Endothelial cell of umbilical vein (primary cell): ENCODE measurements around the gene RASGEF1C. TPM values are rescaled to one million over a fixed set of nuclear protein-coding genes. Genes with fewer than 3 reads are reported as not detected.

Experiments used
- BruUV-seq: library from RNA; stranded (reverse); fragments of 400-500 nt; replicated peaks from 2 replicates; lab custom pipeline; 2021; lab: Mats Ljungman, UMichigan
- CTCF ChIA-PET: fragments of 300-600, 350-600 bp; sonication (Branson Sonifier 250); formaldehyde crosslinking; loops from one replicate; lab custom pipeline; 2021; ENCODE audit warnings: antibody characterized with exemption, inconsistent platforms; lab: Charles Lee
- POLR2A ChIA-PET: fragments of 300-600, 350-600 bp; sonication (Branson Sonifier 250); formaldehyde crosslinking; loops from one replicate; lab custom pipeline; 2021; ENCODE audit warnings: antibody characterized with exemption, inconsistent platforms; lab: Charles Lee
- DNase-seq: peaks from one replicate; pipeline ENCODE4 v3.0.0-alpha.2; 2011; ENCODE audit warnings: low read depth, low spot score
- FAIRE-seq: peaks from 2 replicates; lab custom pipeline; 2011; peaks lifted over from hg19 to GRCh38; lab: Jason Lieb, UNC
- H2AFZ ChIP-seq: 2 replicates; pipeline ENCODE4 v1.6.0; 2012; ENCODE audit warnings: low read depth, low read length, control low read depth, inconsistent platforms
- H3K27ac ChIP-seq: 2 replicates; pipeline ENCODE4 v1.5.1; 2011; ENCODE audit warnings: low read depth, mild to moderate bottlenecking, control low read depth, low read length, moderate library complexity; ENCODE audit not compliant: insufficient read depth
- H3K27me3 ChIP-seq, 2 experiments: 2 replicates each; pipeline versions ENCODE4 v1.6.0 to v1.6.1; 2011; ENCODE audit warnings: low read length in 2 of 2, mixed read lengths in 1 of 2; ENCODE audit not compliant: control insufficient read depth in 2 of 2, insufficient read depth in 2 of 2
- H3K36me3 ChIP-seq, 2 experiments: 2 replicates in 1 of 2; 3 replicates in 1 of 2; pipeline ENCODE4 v1.5.1; 2011; ENCODE audit warnings: low read length in 2 of 2, mild to moderate bottlenecking in 1 of 2, moderate library complexity in 1 of 2; ENCODE audit not compliant: control insufficient read depth in 2 of 2, insufficient read depth in 2 of 2; ENCODE audit errors: extremely low read depth in 1 of 2
- H3K4me1 ChIP-seq: 3 replicates; pipeline ENCODE4 v1.5.1; 2011; ENCODE audit warnings: mild to moderate bottlenecking, low read length; ENCODE audit not compliant: control insufficient read depth, insufficient read depth; ENCODE audit errors: extremely low read depth
- H3K4me2 ChIP-seq: 2 replicates; pipeline ENCODE4 v1.6.1; 2011; ENCODE audit warnings: low read length, control low read depth, mixed read lengths; ENCODE audit not compliant: insufficient read depth
- H3K4me3 ChIP-seq, 3 experiments: fragments of 200-600 bp in 1 of 3; sonication (generic), shearing (Covaris generic) in 1 of 3; replicated peaks in 1 of 3; 2 replicates each; pipeline ENCODE4 v1.5.1; 2011 to 2016; ENCODE audit warnings: control low read depth in 3 of 3, low read length in 3 of 3, mild to moderate bottlenecking in 2 of 3, inconsistent platforms in 1 of 3, low read depth in 1 of 3, moderate library complexity in 1 of 3; ENCODE audit not compliant: insufficient read depth in 1 of 3
- H3K79me2 ChIP-seq: 2 replicates; pipeline ENCODE4 v1.6.0; 2012; ENCODE audit warnings: low read length, inconsistent platforms; ENCODE audit not compliant: control insufficient read depth, insufficient read depth
- H3K9ac ChIP-seq: replicated peaks from 2 replicates; pipeline ENCODE3; 2011; ENCODE audit warnings: low read length, control low read depth; ENCODE audit not compliant: insufficient read depth; ENCODE audit errors: extremely low read depth
- H3K9me1 ChIP-seq: replicated peaks from 3 replicates; pipeline ENCODE4 v1.6.0; 2011; ENCODE audit warnings: mild to moderate bottlenecking, low read length; ENCODE audit not compliant: control insufficient read depth, insufficient read depth; ENCODE audit errors: extremely low read depth
- H3K9me3 ChIP-seq: replicated peaks from 2 replicates; pipeline ENCODE4 v1.5.1; 2012; ENCODE audit warnings: low read length, inconsistent platforms; ENCODE audit not compliant: control insufficient read depth, insufficient read depth
- H4K20me1 ChIP-seq: replicated peaks from 2 replicates; pipeline ENCODE3; 2011; ENCODE audit warnings: mild to moderate bottlenecking, low read length; ENCODE audit not compliant: control insufficient read depth, insufficient read depth; ENCODE audit errors: extremely low read depth
- CTCF ChIP-seq, 2 donors: IDR thresholded peaks; 1 replicate in 1 of 2; 2 replicates in 1 of 2; pipeline ENCODE4 v1.5.1; 2011; ENCODE audit warnings: low read length in 2 of 2, mild to moderate bottlenecking in 2 of 2, moderate library complexity in 2 of 2, control low read depth in 1 of 2, inconsistent platforms in 1 of 2, low read depth in 1 of 2; ENCODE audit not compliant: insufficient read depth in 1 of 2; ENCODE audit errors: extremely low read depth in 1 of 2
- GATA2 ChIP-seq: IDR thresholded peaks from 2 replicates; pipeline ENCODE4 v1.7.0; 2011; ENCODE audit warnings: low read depth, mild to moderate bottlenecking, moderate library complexity, mixed read lengths, low read length; ENCODE audit not compliant: insufficient read length, insufficient read depth
- JUN ChIP-seq: IDR thresholded peaks from 2 replicates; pipeline ENCODE4 v1.6.1; 2011; ENCODE audit warnings: borderline replicate concordance, low read depth; ENCODE audit not compliant: insufficient read length, insufficient read depth
- MAX ChIP-seq: IDR thresholded peaks from 2 replicates; pipeline ENCODE4 v1.6.1; 2011; ENCODE audit not compliant: insufficient read depth, insufficient read length
- MYC ChIP-seq: IDR thresholded peaks from one replicate; pipeline ENCODE4 v1.6.1; 2011; ENCODE audit warnings: mild to moderate bottlenecking, low read depth, low read length
- POLR2A ChIP-seq: IDR thresholded peaks from 2 replicates; pipeline ENCODE4 v1.6.1; 2012; ENCODE audit warnings: low read depth, mild to moderate bottlenecking, control low read depth, low read length
- POLR2AphosphoS5 ChIP-seq: IDR thresholded peaks from 2 replicates; pipeline ENCODE4 v1.6.1; 2012; ENCODE audit warnings: low read depth, mild to moderate bottlenecking, control low read depth, low read length, moderate library complexity; ENCODE audit not compliant: insufficient read depth
- dilution Hi-C: fragments of 300-500 bp; cut with MboI; formaldehyde crosslinking; loops from one replicate; pipeline ENCODE4 v1.15.0; 2019; ENCODE audit warnings: low sequenced_read_pairs; ENCODE audit not compliant: extremely low pct_ligation_motif_present
- intact Hi-C: fragments of 100-400 bp; cut with micrococcal nuclease; formaldehyde crosslinking; loops from one replicate; pipeline ENCODE4 v1.10.0; 2022
- polyA plus RNA-seq, 4 experiments: library from polyadenylated mRNA; depleted of rRNA in 3 of 4; stranded (reverse) in 3 of 4; unstranded in 1 of 4; fragments of >200 nt; gene quantifications; 2 replicates each; pipeline versions ENCODE4 v1.2.1 to v1.2.3, GENCODE V29; 2011 to 2012; ENCODE audit warnings: missing spikeins in 1 of 4
- total RNA-seq: library from RNA; stranded (reverse); gene quantifications from 2 replicates; pipeline ENCODE4 v1.2.3, GENCODE V29; 2021

RASGEF1C gene
- total and polyA plus RNA-seq, 2 donors (not counting 3 experiments of a cell fraction or from before 2014, with no cell fraction given): not detected

- Histone ChIP-seq H3K9me3 (no peaks in the 10 kb centered on the region), H3K79me2 (no peaks in the 10 kb centered on the region), H2AFZ (no peak overlapping the region), H3K4me2 (no peak overlapping the region), H3K9ac (no peak overlapping the region), H3K9me1 (no peaks in the 10 kb centered on the region), H3K27me3 (no peaks in the 10 kb centered on the region), H3K4me3 (no peak overlapping the region), H3K27ac (no peak overlapping the region), H3K36me3 (no peaks in the 10 kb centered on the region), H3K4me1 (no peaks in the 10 kb centered on the region), H4K20me1 (no peaks in the 10 kb centered on the region)
- DNase-seq (no peak), FAIRE-seq (no peak)
- POLR2A ChIA-PET: no interaction called here
- intact Hi-C loops: no loop called here
- no TSS peak for BruUV-seq
- CTCF ChIA-PET: no interaction called here
- TF ChIP-seq CTCF (IDR thresholded peaks at IDR 0.05; ENCODE audit: extremely low read depth in 1 of 2, insufficient read depth in 1 of 2, low read depth in 1 of 2, low read length in 2 of 2): no peak
- no peak for TF ChIP-seq POLR2AphosphoS5
- TF ChIP-seq MAX: no peak
- TF ChIP-seq MYC: no peak
- TF ChIP-seq JUN: no peak
- no peak for TF ChIP-seq GATA2
- dilution Hi-C loops: no loop called here
Observed at GRCh38 chr5:180160215-180160614, 48.8 kb downstream of the RASGEF1C start.

GRCh38 chr5:180159756-180160155 is 49.3 kb downstream of the RASGEF1C start:
- H3K9ac ChIP-seq: no peak overlapping the region

More at GRCh38 chr5:180159756-180160155, 49.3 kb downstream of the RASGEF1C start:
- Histone ChIP-seq H2AFZ (no peak overlapping the region), H3K79me2 (no peaks in the 10 kb centered on the region), H3K4me1 (no peaks in the 10 kb centered on the region), H3K27ac (no peak overlapping the region), H3K4me2 (no peak overlapping the region), H3K9me1 (no peaks in the 10 kb centered on the region), H3K27me3 (no peaks in the 10 kb centered on the region), H3K4me3 (no peak overlapping the region), H3K9me3 (no peaks in the 10 kb centered on the region), H3K36me3 (no peaks in the 10 kb centered on the region), H4K20me1 (no peaks in the 10 kb centered on the region)
- FAIRE-seq (no peak), DNase-seq (no peak)
- ChIA-PET CTCF (no interaction called here), POLR2A (no interaction called here)
- BruUV-seq: no TSS peak
- dilution Hi-C loops (no loop called here), intact Hi-C loops (no loop called here)
- TF ChIP-seq POLR2AphosphoS5 (no peak), CTCF (IDR thresholded peaks at IDR 0.05; ENCODE audit: extremely low read depth in 1 of 2, insufficient read depth in 1 of 2, low read depth in 1 of 2, low read length in 2 of 2) (no peak), POLR2A (no peak)
